GM10266 (cell line): ENCODE data around the gene PELI2.

Experiments
- DNase-seq: peaks from one replicate; pipeline ENCODE4 v3.0.0; 2012; ENCODE audit errors: extremely low spot score
- TF ChIP-seq, protein P1 (sequence below): IDR thresholded peaks from 2 replicates; pipeline ENCODE4 v1.5.1; 2012; ENCODE audit warnings: mild to moderate bottlenecking, low read depth; ENCODE audit not compliant: control insufficient read depth, insufficient read depth; ENCODE audit errors: missing control alignments

Gene PELI2

GRCh38 chr14:56087671-56088471, 30.3 kb upstream of the PELI2 start:
- TF ChIP-seq, protein P1, sequence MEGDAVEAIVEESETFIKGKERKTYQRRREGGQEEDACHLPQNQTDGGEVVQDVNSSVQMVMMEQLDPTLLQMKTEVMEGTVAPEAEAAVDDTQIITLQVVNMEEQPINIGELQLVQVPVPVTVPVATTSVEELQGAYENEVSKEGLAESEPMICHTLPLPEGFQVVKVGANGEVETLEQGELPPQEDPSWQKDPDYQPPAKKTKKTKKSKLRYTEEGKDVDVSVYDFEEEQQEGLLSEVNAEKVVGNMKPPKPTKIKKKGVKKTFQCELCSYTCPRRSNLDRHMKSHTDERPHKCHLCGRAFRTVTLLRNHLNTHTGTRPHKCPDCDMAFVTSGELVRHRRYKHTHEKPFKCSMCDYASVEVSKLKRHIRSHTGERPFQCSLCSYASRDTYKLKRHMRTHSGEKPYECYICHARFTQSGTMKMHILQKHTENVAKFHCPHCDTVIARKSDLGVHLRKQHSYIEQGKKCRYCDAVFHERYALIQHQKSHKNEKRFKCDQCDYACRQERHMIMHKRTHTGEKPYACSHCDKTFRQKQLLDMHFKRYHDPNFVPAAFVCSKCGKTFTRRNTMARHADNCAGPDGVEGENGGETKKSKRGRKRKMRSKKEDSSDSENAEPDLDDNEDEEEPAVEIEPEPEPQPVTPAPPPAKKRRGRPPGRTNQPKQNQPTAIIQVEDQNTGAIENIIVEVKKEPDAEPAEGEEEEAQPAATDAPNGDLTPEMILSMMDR, result no peak
- no peak for DNase-seq

- no peak for DNase-seq
- TF ChIP-seq, protein P1, result no peak
Measured at GRCh38 chr14:56088941-56089340, 29.3 kb upstream of the PELI2 start.

DNA sequence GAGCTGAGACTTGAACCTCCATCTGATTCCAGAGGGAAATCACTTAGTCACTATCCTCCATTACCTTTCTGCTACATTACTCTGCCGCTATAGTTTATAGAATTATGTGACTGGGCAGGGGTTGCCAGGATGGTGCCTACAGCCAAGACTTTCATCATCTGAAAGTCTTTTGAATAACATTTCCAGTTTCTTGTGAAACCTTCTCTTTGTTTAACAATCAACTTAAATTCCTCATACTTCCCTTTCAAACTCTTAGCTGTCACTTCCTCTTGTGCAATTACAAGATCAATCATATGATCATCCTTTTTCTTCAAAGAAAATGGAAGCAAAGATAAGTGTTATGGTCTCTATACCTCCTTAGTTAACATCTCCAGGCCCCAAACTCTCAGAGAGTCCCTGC, 25.4 kb upstream of the PELI2 start:
- TF ChIP-seq, protein P1, result no peak
- no peak for DNase-seq

GRCh38 chr14:56094076-56094475, 24.1 kb upstream of the PELI2 start:
- TF ChIP-seq, protein P1, result no peak
- DNase-seq, result no peak

DNA sequence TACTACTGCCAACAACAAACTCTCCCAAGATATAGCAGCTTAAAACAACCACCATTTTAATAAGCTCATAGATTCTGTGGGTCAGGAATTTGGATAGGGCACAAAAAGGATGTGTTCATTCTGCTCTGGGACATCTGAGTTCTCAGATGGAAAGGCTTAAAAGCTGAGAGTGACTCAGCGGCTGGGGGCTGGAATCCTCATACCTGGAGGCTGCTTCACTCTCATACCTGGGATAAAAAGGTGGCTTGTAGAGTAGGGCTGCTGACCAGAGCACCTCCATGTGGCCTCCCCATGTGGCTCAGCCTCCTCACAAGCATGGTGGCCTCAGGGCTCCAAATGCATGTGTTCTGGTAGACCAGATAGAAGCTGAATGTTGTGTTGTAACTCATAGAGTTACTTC, 20.2 kb upstream of the PELI2 start:
- DNase-seq, result no peak
- TF ChIP-seq, protein P1, result no peak

- TF ChIP-seq, protein P1, result no peak
- DNase-seq, result no peak
Measured at GRCh38 chr14:56099081-56099797, 19.0 kb upstream of the PELI2 start.

DNA sequence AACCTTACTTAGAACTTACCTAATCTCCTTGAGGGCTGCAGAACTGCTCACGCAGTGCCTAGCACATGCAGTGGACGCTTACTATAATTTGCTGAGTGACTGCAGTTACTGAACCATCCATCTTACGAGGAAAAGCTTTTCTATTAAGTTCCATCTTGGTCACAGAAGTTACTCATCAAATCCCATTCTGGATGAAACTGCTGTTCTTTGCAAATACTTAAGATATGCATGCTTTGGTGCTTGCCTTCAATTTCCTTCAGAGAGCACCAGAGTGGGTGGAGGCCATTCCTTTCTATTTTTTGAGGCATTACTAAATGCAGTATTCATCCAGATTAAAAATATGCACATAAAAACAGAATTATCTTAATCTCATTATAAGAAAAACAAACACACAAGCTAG, 17.7 kb upstream of the PELI2 start:
- TF ChIP-seq, protein P1, result no peak

More for the DNA sequence above, 17.7 kb upstream of the PELI2 start:
- DNase-seq, result no peak
